ENCODE measurements around the gene COPZ2.
"Not testable (repeated sequence)": the region's sequence is repeated elsewhere in the genome, so short reads cannot be mapped to it uniquely, and the experiment has no call there.

COPZ2 gene

DNA sequence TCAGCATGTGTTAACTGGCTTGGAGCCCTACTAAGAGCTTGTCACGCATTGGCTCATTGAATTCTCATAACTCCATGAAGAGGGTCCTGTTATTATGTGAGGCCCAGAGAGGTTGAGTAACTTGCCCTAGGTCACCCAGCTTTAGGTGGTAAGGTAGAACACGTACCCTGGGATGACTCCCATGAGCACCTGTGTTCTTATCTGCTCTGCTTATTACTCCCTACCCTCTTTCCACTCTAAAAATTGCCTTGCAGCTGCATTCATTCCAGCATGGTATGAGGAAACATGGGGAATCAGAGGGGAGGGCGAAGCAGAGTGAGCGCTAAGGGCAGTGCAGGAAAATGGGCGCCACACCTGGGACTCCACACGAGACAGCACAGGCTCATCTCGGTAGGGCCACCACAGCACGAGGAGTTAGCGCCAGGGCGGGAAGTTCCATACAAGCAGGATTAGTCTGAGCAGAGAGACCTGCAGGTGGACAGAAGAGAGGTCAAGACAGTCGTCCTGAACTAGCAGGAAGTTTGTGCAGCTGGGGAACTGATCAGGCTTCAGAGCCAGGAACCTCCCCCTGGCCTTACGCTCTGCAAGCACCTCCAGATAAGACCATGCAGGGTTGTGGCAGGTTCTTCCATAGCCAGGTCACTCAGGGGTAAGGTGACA lies 10.1 kb downstream of the COPZ2 start:
- H3K9me3 Mint-ChIP-seq, result no peaks in the 10 kb centered on the region
- H3K36me3 Mint-ChIP-seq (ENCODE audit: low read depth), result no peaks in the 10 kb centered on the region
- H3K27me3 Mint-ChIP-seq, result peaks cover 53% of the 10 kb centered on the region
- DNase-seq, result no peak
- no peak overlapping the region for H3K27ac Mint-ChIP-seq
- peaks cover 32% of the 10 kb centered on the region for H3K4me1 Mint-ChIP-seq (ENCODE audit: low read depth)
- H3K4me3 Mint-ChIP-seq, result no peak overlapping the region

DNA sequence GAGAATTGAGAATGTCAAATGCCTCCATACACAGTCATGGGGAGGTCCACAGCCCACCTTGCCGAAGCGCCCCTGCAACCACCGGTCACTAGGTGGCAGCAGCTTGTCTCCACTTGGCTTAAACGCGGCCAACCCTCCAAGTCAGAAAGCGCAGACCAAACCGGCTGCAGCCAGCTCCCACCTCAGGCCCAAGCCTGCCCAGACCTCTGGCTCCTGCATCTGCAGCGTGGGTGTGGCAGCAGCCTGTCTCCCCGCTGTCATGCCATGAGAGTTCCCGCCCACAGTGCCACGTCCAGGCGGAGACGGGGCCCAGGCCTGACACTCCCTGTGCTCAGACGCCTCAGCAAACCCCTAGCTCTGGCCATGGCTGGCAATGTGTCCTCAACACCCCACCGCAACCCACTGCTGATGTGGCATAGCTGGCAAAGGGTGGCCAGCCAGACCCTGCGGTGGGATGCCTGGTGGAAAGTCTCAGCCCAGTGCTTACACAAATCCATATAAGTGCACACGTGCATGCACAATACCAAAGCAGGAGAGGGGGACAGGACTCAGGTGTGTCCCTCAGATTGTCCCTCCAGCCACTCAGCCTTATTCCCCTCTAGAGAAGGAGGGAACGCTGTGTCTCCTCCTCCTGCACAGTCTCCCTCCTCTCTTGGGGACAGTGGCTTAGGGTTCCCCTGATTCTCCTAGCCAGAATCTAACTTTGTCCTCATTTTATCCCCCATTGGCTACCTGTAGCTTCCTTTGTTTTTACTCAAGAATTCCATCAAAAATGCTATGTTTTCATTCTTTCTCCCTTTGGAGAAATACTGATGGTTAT lies 10.9 kb downstream of the COPZ2 start:
- no peak overlapping the region for H3K27ac Mint-ChIP-seq
- no peak overlapping the region for H3K4me3 Mint-ChIP-seq
- H3K9me3 Mint-ChIP-seq, result no peaks in the 10 kb centered on the region
- H3K4me1 Mint-ChIP-seq (ENCODE audit: low read depth), result peaks cover 32% of the 10 kb centered on the region
- DNase-seq, result peak; percentile 79
- H3K27me3 Mint-ChIP-seq, result peaks cover 55% of the 10 kb centered on the region
- H3K36me3 Mint-ChIP-seq (ENCODE audit: low read depth), result no peaks in the 10 kb centered on the region

GRCh38 chr17:48025904-48026501 lies 11.6 kb downstream of the COPZ2 start:
- DNase-seq, result peak; percentile 34
- peaks cover 58% of the 10 kb centered on the region for H3K27me3 Mint-ChIP-seq
- peak overlapping the region; percentile 79 for H3K4me3 Mint-ChIP-seq
- no peaks in the 10 kb centered on the region for H3K36me3 Mint-ChIP-seq (ENCODE audit: low read depth)
- peaks cover 32% of the 10 kb centered on the region for H3K4me1 Mint-ChIP-seq (ENCODE audit: low read depth)
- no peaks in the 10 kb centered on the region for H3K9me3 Mint-ChIP-seq
- H3K27ac Mint-ChIP-seq, result no peak overlapping the region

DNA sequence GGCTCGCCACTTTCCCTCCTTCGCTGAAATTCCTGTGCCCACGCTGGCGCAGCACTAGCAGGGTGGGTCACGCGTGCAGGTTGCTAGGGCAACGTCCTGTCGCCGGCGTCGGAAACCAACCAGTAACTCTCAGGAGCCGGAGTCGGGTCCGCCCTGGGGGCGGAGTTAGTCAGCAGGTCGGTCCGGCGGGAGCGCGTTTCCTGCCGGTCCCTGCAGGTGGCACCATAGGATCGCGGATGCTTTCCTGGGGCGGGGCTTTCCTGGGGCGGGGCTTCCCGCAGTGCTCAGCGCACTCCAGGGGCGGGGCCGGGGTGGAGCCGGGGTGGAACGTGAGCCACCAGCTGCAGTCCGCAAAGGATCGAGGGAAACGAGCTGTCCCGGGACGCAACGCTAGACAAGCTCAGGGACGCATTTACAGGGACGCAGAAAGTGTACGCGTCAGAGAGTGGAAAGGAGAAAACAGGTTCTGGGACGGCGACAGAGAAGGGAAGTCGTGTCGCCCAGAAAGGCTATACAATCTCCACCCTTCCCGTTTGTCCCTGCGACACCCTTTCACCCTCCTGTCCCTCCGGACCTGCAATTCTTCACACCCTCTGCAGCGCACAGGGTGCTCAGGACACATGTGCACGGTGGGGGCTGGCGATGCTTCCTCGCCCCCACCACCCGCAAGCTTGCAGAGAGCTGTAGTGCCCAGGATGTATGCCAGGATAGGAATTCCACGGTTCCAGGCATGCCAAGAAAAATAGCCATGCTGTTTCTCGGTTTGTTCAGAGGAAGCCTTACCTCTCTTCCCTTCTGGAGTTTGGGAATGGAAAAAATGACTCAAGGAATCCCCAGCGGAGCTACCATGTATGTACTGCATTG lies 12.3 kb downstream of the COPZ2 start:
- no peaks in the 10 kb centered on the region for H3K36me3 Mint-ChIP-seq (ENCODE audit: low read depth)
- peaks cover 32% of the 10 kb centered on the region for H3K4me1 Mint-ChIP-seq (ENCODE audit: low read depth)
- H3K27me3 Mint-ChIP-seq, result peaks cover 55% of the 10 kb centered on the region
- peak; percentile 99 for DNase-seq
- peak overlapping the region; percentile 79 for H3K4me3 Mint-ChIP-seq
- H3K9me3 Mint-ChIP-seq, result no peaks in the 10 kb centered on the region
- peak overlapping the region; percentile 56 for H3K27ac Mint-ChIP-seq

GRCh38 chr17:48024149-48025039 lies 13.2 kb downstream of the COPZ2 start:
- Mint-ChIP-seq H3K27ac (peak overlapping the region; percentile 56), H3K27me3 (peaks cover 57% of the 10 kb centered on the region), H3K9me3 (no peaks in the 10 kb centered on the region), H3K4me1 (ENCODE audit: low read depth) (peaks cover 32% of the 10 kb centered on the region), H3K36me3 (ENCODE audit: low read depth) (no peaks in the 10 kb centered on the region), H3K4me3 (peak overlapping the region; percentile 79)
- DNase-seq, result peak; percentile 64

DNA sequence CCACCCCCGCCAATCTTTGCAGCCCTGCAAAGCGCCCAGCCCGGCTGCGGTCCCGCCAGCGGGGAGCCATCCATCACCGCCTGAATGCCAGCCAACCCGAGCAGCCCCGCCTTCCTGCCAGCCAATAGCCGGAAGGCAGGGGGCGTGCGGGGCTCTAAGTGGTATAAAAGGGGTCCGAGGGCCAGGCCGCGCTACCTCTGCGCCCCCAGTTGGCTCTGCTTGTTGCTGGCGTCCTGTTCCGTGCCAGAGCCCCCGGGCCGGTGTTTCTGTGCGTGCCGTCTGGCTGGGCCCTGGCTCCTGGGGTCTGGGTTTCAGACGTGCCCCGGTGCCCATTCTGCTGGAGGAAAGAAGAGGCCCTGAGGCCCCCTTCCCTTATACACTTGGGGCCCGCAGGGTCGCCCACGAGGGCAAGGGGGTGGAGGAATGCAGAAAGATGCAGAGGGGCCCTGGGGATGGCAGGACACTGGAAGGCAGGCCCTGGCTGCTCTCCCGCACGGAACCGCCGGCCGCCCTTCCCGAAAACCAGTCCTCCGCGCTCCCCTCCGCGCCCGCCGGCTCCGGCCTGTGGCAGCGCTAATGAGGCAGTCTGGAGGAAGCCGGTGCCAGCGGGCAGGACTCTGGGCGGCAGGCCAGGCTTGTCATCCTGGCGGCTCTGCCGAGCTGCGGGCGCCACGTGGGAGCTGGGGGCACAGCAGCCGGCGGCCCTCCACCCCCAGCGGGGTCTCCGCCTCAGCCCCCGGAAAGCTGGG lies 14.0 kb downstream of the COPZ2 start:
- H3K9me3 Mint-ChIP-seq, result no peaks in the 10 kb centered on the region
- DNase-seq, result peak; percentile 67
- H3K27me3 Mint-ChIP-seq, result peaks cover 59% of the 10 kb centered on the region
- H3K4me3 Mint-ChIP-seq, result peak overlapping the region; percentile 73
- peaks cover 32% of the 10 kb centered on the region for H3K4me1 Mint-ChIP-seq (ENCODE audit: low read depth)
- no peaks in the 10 kb centered on the region for H3K36me3 Mint-ChIP-seq (ENCODE audit: low read depth)
- no peak overlapping the region for H3K27ac Mint-ChIP-seq

DNA sequence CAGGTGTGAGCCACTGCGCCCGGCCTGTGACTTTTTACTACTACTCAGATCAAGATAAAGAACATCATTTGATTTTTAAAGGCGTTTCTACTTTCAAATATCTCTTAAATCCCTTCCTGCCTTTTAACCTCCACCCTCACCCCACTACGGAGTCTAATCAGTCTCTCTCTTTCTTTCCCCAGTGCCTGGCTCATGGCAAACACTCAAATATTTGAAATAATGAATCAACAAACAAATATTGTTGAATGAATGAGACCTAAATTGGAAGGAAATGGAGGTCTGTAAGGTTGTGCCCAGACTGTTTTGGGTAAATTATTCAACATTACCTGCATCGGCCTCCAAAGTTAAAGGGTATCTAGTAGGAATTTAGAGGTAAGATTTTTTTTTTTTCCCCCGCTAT lies 14.7 kb downstream of the COPZ2 start:
- Mint-ChIP-seq H3K9me3 (no peaks in the 10 kb centered on the region), H3K27ac (no peak overlapping the region), H3K4me3 (no peak overlapping the region), H3K27me3 (peaks cover 59% of the 10 kb centered on the region), H3K36me3 (ENCODE audit: low read depth) (no peaks in the 10 kb centered on the region), H3K4me1 (ENCODE audit: low read depth) (peaks cover 32% of the 10 kb centered on the region)
- no peak for DNase-seq

DNA sequence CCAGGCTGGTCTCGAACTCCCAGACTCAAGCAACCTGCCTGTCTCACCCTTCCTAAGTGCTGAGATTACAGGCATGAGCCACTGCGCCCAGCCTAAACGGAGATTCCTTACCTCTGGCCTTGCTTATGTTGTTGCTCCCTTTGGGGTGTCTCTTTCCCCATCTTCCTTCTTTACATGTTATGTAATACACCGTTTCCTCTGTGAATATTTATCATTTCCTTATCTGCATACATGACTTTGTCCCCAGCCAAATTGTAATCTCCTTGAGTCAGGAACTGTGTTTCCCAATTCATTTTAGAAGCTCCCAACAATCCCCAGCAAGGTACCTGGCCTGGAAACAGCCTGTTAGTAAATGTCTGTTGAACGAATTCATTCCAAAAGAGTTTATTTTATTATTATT lies 15.7 kb downstream of the COPZ2 start:
- Mint-ChIP-seq H3K4me3 (no peak overlapping the region), H3K27me3 (peaks cover 54% of the 10 kb centered on the region), H3K27ac (no peak overlapping the region), H3K4me1 (ENCODE audit: low read depth) (peaks cover 38% of the 10 kb centered on the region), H3K9me3 (no peaks in the 10 kb centered on the region), H3K36me3 (ENCODE audit: low read depth) (no peaks in the 10 kb centered on the region)
- DNase-seq, result no peak

- not testable (repeated sequence) for H3K36me3 Mint-ChIP-seq (ENCODE audit: low read depth); H3K27ac Mint-ChIP-seq; H3K4me1 Mint-ChIP-seq (ENCODE audit: low read depth); H3K9me3 Mint-ChIP-seq; DNase-seq; H3K4me3 Mint-ChIP-seq
- H3K27me3 Mint-ChIP-seq, result peaks cover 46% of the 10 kb centered on the region
These were observed 19.8 kb downstream of the COPZ2 start for GRCh38 chr17:48017817-48018158.

DNA sequence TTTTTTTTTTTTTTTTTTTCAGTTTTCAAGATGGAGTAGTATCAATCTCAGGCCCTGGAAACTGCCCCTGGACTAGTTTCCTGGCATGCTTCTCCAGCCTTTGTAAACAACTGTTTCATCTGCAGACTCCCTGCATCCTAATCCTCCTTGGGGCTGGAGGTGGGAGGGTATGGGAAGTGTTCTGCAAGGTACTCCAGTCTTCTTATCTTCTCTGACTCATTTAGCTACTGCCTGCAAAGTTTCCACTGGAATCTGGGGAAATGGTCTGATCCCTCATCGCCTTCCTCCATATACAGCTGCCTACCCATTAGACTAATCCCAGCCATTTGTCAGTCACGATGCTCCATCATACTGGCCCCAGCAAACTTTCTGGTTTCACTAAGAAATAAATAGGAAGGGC lies 21.5 kb downstream of the COPZ2 start:
- H3K4me3 Mint-ChIP-seq, result no peak overlapping the region
- no peaks in the 10 kb centered on the region for H3K36me3 Mint-ChIP-seq (ENCODE audit: low read depth)
- H3K9me3 Mint-ChIP-seq, result no peaks in the 10 kb centered on the region
- H3K4me1 Mint-ChIP-seq (ENCODE audit: low read depth), result peaks cover 22% of the 10 kb centered on the region
- peaks cover 50% of the 10 kb centered on the region for H3K27me3 Mint-ChIP-seq
- no peak for DNase-seq
- H3K27ac Mint-ChIP-seq, result no peak overlapping the region

- Mint-ChIP-seq H3K27me3 (peaks cover 57% of the 10 kb centered on the region), H3K9me3 (no peaks in the 10 kb centered on the region), H3K4me1 (ENCODE audit: low read depth) (peaks cover 22% of the 10 kb centered on the region)
These were observed 22.9 kb downstream of the COPZ2 start for GRCh38 chr17:48014595-48015111.

GRCh38 chr17:48013876-48014594 lies 23.6 kb downstream of the COPZ2 start:
- H3K9me3 Mint-ChIP-seq, result no peaks in the 10 kb centered on the region
- H3K27ac Mint-ChIP-seq, result no peak overlapping the region
- H3K27me3 Mint-ChIP-seq, result peaks cover 59% of the 10 kb centered on the region
- no peaks in the 10 kb centered on the region for H3K36me3 Mint-ChIP-seq (ENCODE audit: low read depth)
- DNase-seq, result no peak
- H3K4me3 Mint-ChIP-seq, result no peak overlapping the region
- peaks cover 22% of the 10 kb centered on the region for H3K4me1 Mint-ChIP-seq (ENCODE audit: low read depth)

More at GRCh38 chr17:48014595-48015111, 22.9 kb downstream of the COPZ2 start:
- no peak overlapping the region for H3K4me3 Mint-ChIP-seq
- H3K36me3 Mint-ChIP-seq (ENCODE audit: low read depth), result no peaks in the 10 kb centered on the region
- no peak for DNase-seq
- H3K27ac Mint-ChIP-seq, result no peak overlapping the region
